Duodenal mucosa (tissue), 2 donors: ENCODE measurements around the gene SRGAP1.

Source experiments
- H3K27ac ChIP-seq: one replicate; pipeline ENCODE4 v1.7.0; 2013; ENCODE audit warnings: low read depth, low read length
- H3K27me3 ChIP-seq, 2 donors: one replicate each; pipeline ENCODE4 v1.7.0; 2013; ENCODE audit warnings: low read length in 2 of 2, control low read depth in 1 of 2; ENCODE audit not compliant: insufficient read depth in 2 of 2, control insufficient read depth in 1 of 2
- H3K36me3 ChIP-seq, 2 donors: one replicate each; pipeline ENCODE4 v1.7.0; 2013; ENCODE audit warnings: low read length in 2 of 2, control low read depth in 1 of 2; ENCODE audit not compliant: insufficient read depth in 2 of 2, control insufficient read depth in 1 of 2
- H3K4me1 ChIP-seq, 2 donors: one replicate each; pipeline ENCODE4 v1.7.0; 2013; ENCODE audit warnings: low read length in 2 of 2, control low read depth in 1 of 2; ENCODE audit not compliant: insufficient read depth in 2 of 2, control insufficient read depth in 1 of 2
- H3K4me3 ChIP-seq, 2 donors: one replicate each; pipeline ENCODE4 v1.7.0; 2013; ENCODE audit warnings: low read length in 2 of 2, low read depth in 1 of 2
- H3K9ac ChIP-seq, 2 donors: one replicate each; pipeline ENCODE4 v1.7.0; 2013; ENCODE audit warnings: low read length in 2 of 2, low read depth in 1 of 2
- H3K9me3 ChIP-seq, 2 donors: one replicate each; pipeline ENCODE4 v1.7.0; 2013; ENCODE audit warnings: low read length in 2 of 2, control low read depth in 1 of 2; ENCODE audit not compliant: control insufficient read depth in 1 of 2

Gene SRGAP1

GRCh38 chr12:63941166-63941800 lies 96.8 kb downstream of the SRGAP1 start:
- H3K27ac ChIP-seq, result no peak overlapping the region
- no peaks in the 10 kb centered on the region for H3K9me3 ChIP-seq
- peaks cover 3 to 9% of the 10 kb centered on the region in 2 donors for H3K4me1 ChIP-seq
- no peaks in the 10 kb centered on the region for H3K27me3 ChIP-seq
- H3K36me3 ChIP-seq, result no peaks in the 10 kb centered on the region
- no peak overlapping the region for H3K9ac ChIP-seq
- H3K4me3 ChIP-seq, result no peak overlapping the region

- Histone ChIP-seq H3K27ac (no peak overlapping the region), H3K27me3 (no peaks in the 10 kb centered on the region), H3K4me1 (peaks cover 3% of the 10 kb centered on the region in 2 donors), H3K4me3 (no peak overlapping the region), H3K9ac (no peak overlapping the region), H3K36me3 (no peaks in the 10 kb centered on the region), H3K9me3 (no peaks in the 10 kb centered on the region)
These were observed 97.4 kb downstream of the SRGAP1 start for GRCh38 chr12:63941879-63942278.

- Histone ChIP-seq H3K9ac (no peak overlapping the region), H3K9me3 (no peaks in the 10 kb centered on the region), H3K27me3 (no peaks in the 10 kb centered on the region), H3K4me3 (no peak overlapping the region), H3K36me3 (no peaks in the 10 kb centered on the region), H3K4me1 (peaks cover 0 to 3% of the 10 kb centered on the region in 2 donors), H3K27ac (no peak overlapping the region)
These were observed 98.2 kb downstream of the SRGAP1 start for GRCh38 chr12:63942464-63943241.

- Histone ChIP-seq H3K9ac (no peak overlapping the region), H3K27me3 (no peaks in the 10 kb centered on the region), H3K9me3 (no peaks in the 10 kb centered on the region), H3K4me3 (no peak overlapping the region), H3K4me1 (peaks cover 0 to 3% of the 10 kb centered on the region in 2 donors), H3K27ac (no peak overlapping the region), H3K36me3 (no peaks in the 10 kb centered on the region)
These were observed 99.6 kb downstream of the SRGAP1 start for GRCh38 chr12:63944034-63944579.

GRCh38 chr12:63944586-63945228 lies 100.2 kb downstream of the SRGAP1 start:
- Histone ChIP-seq H3K9ac (no peak overlapping the region), H3K4me3 (no peak overlapping the region), H3K27me3 (no peaks in the 10 kb centered on the region), H3K9me3 (no peaks in the 10 kb centered on the region), H3K27ac (no peak overlapping the region), H3K4me1 (peaks cover under 1 to 3% of the 10 kb centered on the region in 2 donors), H3K36me3 (no peaks in the 10 kb centered on the region)

- Histone ChIP-seq H3K27ac (no peak overlapping the region), H3K27me3 (no peaks in the 10 kb centered on the region), H3K36me3 (no peaks in the 10 kb centered on the region), H3K4me3 (no peak overlapping the region), H3K4me1 (peaks cover 10 to 12% of the 10 kb centered on the region in 2 donors), H3K9ac (no peak overlapping the region), H3K9me3 (no peaks in the 10 kb centered on the region)
These were observed 101.3 kb downstream of the SRGAP1 start for GRCh38 chr12:63945777-63946176.

- Histone ChIP-seq H3K27ac (no peak overlapping the region), H3K9me3 (no peaks in the 10 kb centered on the region)
These were observed 103.7 kb downstream of the SRGAP1 start for GRCh38 chr12:63948211-63948610.

GRCh38 chr12:63949902-63950301 lies 105.4 kb downstream of the SRGAP1 start:
- no peaks in the 10 kb centered on the region for H3K9me3 ChIP-seq
- peaks cover 7 to 12% of the 10 kb centered on the region in 2 donors for H3K4me1 ChIP-seq
- H3K27me3 ChIP-seq, result no peaks in the 10 kb centered on the region
- H3K36me3 ChIP-seq, result no peaks in the 10 kb centered on the region
- no peak overlapping the region for H3K4me3 ChIP-seq
- no peak overlapping the region for H3K9ac ChIP-seq
- no peak overlapping the region for H3K27ac ChIP-seq

More at GRCh38 chr12:63948211-63948610, 103.7 kb downstream of the SRGAP1 start:
- Histone ChIP-seq H3K4me3 (no peak overlapping the region), H3K27me3 (no peaks in the 10 kb centered on the region), H3K4me1 (peaks cover 10 to 12% of the 10 kb centered on the region in 2 donors), H3K36me3 (no peaks in the 10 kb centered on the region), H3K9ac (no peak overlapping the region)

GRCh38 chr12:63952995-63953394 lies 108.5 kb downstream of the SRGAP1 start:
- H3K36me3 ChIP-seq, result no peaks in the 10 kb centered on the region
- no peaks in the 10 kb centered on the region for H3K27me3 ChIP-seq
- no peak overlapping the region for H3K9ac ChIP-seq
- peaks cover 7 to 12% of the 10 kb centered on the region in 2 donors for H3K4me1 ChIP-seq
- no peak overlapping the region for H3K4me3 ChIP-seq
- H3K9me3 ChIP-seq, result no peaks in the 10 kb centered on the region
- no peak overlapping the region for H3K27ac ChIP-seq
